HFF-Myc (cell line): ENCODE data around the gene MORN1.

ENCODE experiments used
- DNase-seq: peaks from one replicate; pipeline ENCODE4 v3.0.0-alpha.2; 2011; ENCODE audit warnings: low read depth; ENCODE audit errors: extremely low read depth
- H3K4me3 ChIP-seq: replicated peaks from 2 replicates; pipeline ENCODE4 v1.5.1; 2011; ENCODE audit warnings: low read depth, mild to moderate bottlenecking, control low read depth, low read length
- CTCF ChIP-seq: IDR thresholded peaks from 2 replicates; pipeline ENCODE4 v1.5.1; 2012; ENCODE audit warnings: mild to moderate bottlenecking, low read depth, low read length, control low read depth; ENCODE audit errors: missing control alignments

The MORN1 gene

GRCh38 chr1:2425892-2426291 lies 34.5 kb upstream of the MORN1 start:
- TF ChIP-seq CTCF, result no peak
- DNase-seq, result no peak
- H3K4me3 ChIP-seq, result no peak overlapping the region

DNA sequence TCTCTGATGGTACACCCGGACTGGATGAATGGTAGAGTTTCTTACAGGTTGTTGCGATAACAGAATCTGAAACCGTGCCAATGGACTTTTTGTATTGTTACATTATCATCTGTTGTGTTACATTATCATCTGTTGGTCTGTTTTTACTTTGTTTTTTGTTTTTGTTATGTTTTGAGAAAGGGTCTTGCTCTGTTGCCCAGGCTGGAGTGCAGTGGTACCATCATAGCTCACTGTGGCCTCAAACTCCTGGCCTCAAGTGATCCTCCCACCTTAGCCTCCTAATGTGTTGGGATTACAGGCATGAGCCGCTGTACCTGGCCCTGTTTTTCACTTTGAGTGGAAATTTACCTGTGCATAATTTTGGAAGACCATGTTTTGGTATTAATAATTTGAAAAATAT lies 31.2 kb upstream of the MORN1 start:
- no peak for DNase-seq
- no peak overlapping the region for H3K4me3 ChIP-seq
- no peak for TF ChIP-seq CTCF

DNA sequence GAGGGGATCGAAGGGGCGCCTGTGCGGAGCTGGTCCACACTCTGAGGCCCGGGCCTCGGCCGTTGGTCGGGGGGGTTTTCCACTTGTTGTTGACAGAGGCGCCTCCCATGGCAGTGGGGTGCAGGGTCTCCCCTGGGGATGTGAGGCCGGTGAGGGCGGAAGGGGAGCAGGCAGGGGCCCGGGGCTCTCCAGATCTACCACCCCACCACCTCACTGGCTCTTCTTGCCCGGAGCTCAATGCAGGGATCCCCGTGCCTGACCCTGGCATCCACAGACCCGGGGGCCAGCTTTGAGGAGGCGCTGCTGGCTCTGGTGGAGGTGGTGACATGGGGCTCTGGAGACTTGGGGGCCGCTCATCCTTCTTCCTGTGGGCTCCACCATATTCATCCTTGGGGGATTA lies 28.1 kb upstream of the MORN1 start:
- no peak for DNase-seq

DNA sequence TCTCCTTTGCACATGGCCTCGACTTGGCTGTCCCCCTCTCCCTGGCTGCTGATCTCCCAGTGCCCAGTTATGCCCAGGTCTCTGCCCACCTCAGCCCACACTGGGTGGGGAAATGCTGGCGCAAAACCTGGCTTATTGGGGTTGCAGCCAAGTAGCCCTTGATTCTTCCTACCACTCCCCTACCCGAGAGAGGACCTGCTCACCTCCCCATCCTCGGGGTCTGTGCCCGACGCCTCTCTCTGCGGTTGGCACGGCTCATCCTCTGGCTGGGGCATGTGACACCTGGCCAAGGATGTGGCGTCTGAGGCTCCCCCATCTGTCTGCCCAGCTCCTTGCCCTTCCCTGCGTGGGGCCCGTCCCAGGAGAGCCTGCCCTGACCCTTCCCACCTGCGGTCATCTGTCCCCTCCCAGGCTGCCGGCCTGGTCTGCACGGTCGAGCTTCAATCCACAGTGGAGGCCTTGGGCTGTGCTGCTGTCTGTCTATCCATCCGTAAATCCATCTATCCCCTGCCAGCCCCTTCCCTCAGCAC lies 27.5 kb upstream of the MORN1 start:
- TF ChIP-seq CTCF, result no peak
- no peak for DNase-seq
- H3K4me3 ChIP-seq, result no peak overlapping the region

More for the DNA sequence above, 28.1 kb upstream of the MORN1 start:
- no peak overlapping the region for H3K4me3 ChIP-seq
- no peak for TF ChIP-seq CTCF

DNA sequence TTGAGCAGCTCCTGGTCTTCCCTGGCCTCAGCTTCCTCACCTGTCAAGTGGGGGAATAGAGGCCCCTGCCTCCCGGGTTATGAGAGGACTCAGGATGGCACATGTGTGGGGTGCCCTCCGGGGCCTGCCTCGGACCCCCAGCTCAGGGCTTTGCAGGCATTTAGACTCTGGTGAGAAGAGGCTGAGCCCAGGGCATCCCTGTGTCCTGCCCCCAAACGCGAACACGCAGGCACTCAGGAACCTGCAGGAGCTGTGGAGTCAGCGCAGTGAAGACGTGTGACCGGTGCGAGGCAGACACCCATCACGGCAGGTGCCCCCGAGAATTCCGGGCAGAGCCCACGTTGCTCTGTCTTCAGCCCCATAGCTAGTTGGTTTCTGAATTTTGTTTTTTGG lies 26.5 kb upstream of the MORN1 start:
- no peak overlapping the region for H3K4me3 ChIP-seq
- no peak for TF ChIP-seq CTCF
- DNase-seq, result no peak

- no peak for TF ChIP-seq CTCF
- no peak for DNase-seq
- no peak overlapping the region for H3K4me3 ChIP-seq
These were observed 25.9 kb upstream of the MORN1 start for GRCh38 chr1:2417083-2417832.
